HepG2 (cell line): ENCODE results near the gene ZNF749. TPM values are rescaled to one million over a fixed set of nuclear protein-coding genes. Genes with fewer than 3 reads are reported as not detected.

Experiments
- ATAC-seq: fragments of 200-7000 bp; cut with Tn5 transposase; 3 replicates; pipeline ENCODE4 v1.9.1; 2020; ENCODE audit warnings: mild to moderate bottlenecking, moderate library complexity
- BruUV-seq: library from RNA; stranded (reverse); fragments of 400-500 nt; replicated peaks from 2 replicates; lab custom pipeline; 2021; lab: Mats Ljungman, UMichigan
- CTCF ChIA-PET: fragments of 300-600 bp; formaldehyde crosslinking; extraction: SDS; loops from one replicate; lab custom pipeline; 2021; ENCODE audit warnings: low total read pairs, inconsistent platforms, low intra/inter-chr PET ratio; lab: Yijun Ruan, JAX
- POLR2A ChIA-PET: fragments of 350-600 bp; sonication (Branson Sonifier 250); formaldehyde crosslinking; loops from one replicate; lab custom pipeline; 2020; ENCODE audit warnings: antibody characterized with exemption, inconsistent platforms; lab: Yijun Ruan, JAX
- DNase-seq: peaks from one replicate; pipeline ENCODE4 v3.0.0-alpha.2; 2015; ENCODE audit warnings: low spot score
- FAIRE-seq: peaks from 3 replicates; lab custom pipeline; 2011; peaks lifted over from hg19 to GRCh38; lab: Jason Lieb, UNC
- H2AFZ ChIP-seq: one replicate; pipeline ENCODE4 v1.6.1; 2011; ENCODE audit warnings: low read length, inconsistent platforms
- H3K27ac ChIP-seq: fragments of 300-600 bp; 3 replicates; pipeline ENCODE4 v1.8.0; 2011; ENCODE audit warnings: mixed run types, mild to moderate bottlenecking, mixed read lengths, low read length, inconsistent platforms; ENCODE audit not compliant: insufficient read depth; ENCODE audit errors: extremely low read length
- H3K27me3 ChIP-seq, 2 experiments: fragments of 200-600 bp in 1 of 2; 2 replicates in 1 of 2; 3 replicates in 1 of 2; pipeline versions ENCODE4 v1.6.0 to v1.8.0; 2011; ENCODE audit warnings: low read length in 2 of 2, mild to moderate bottlenecking in 2 of 2, moderate library complexity in 2 of 2, inconsistent platforms in 1 of 2; ENCODE audit not compliant: insufficient read depth in 2 of 2, control insufficient read depth in 1 of 2
- H3K36me3 ChIP-seq, 2 experiments: fragments of 200-600 bp in 1 of 2; replicated peaks in 1 of 2; 2 replicates in 1 of 2; 3 replicates in 1 of 2; pipeline versions ENCODE4 v1.5.1 to v1.8.0; 2011; ENCODE audit warnings: low read length in 2 of 2, inconsistent platforms in 1 of 2; ENCODE audit not compliant: insufficient read depth in 2 of 2, control insufficient read depth in 1 of 2
- H3K4me1 ChIP-seq: 2 replicates; pipeline ENCODE4 v1.5.1; 2012; ENCODE audit warnings: low read length, inconsistent platforms; ENCODE audit not compliant: insufficient read depth
- H3K4me2 ChIP-seq: 2 replicates; pipeline ENCODE4 v1.6.0; 2011; ENCODE audit warnings: low read depth, low read length, inconsistent platforms
- H3K4me3 ChIP-seq, 3 experiments: fragments of 200-600 bp in 1 of 3; sonication (generic), shearing (Covaris generic) in 1 of 3; replicated peaks in 1 of 3; 2 replicates each; pipeline ENCODE4 v1.5.1; 2011 to 2016; ENCODE audit warnings: low read length in 3 of 3, inconsistent platforms in 2 of 3, low read depth in 2 of 3, mild to moderate bottlenecking in 2 of 3, control low read depth in 1 of 3, mixed read lengths in 1 of 3; ENCODE audit not compliant: insufficient read depth in 1 of 3
- H3K79me2 ChIP-seq: one replicate; pipeline ENCODE4 v1.6.1; 2011; ENCODE audit warnings: low read length, inconsistent platforms; ENCODE audit not compliant: insufficient read depth
- H3K9ac ChIP-seq: 2 replicates; pipeline ENCODE4 v1.6.0; 2011; ENCODE audit warnings: mild to moderate bottlenecking, low read depth, low read length, inconsistent platforms; ENCODE audit not compliant: insufficient read depth
- H3K9me3 ChIP-seq: 2 replicates; pipeline ENCODE4 v1.5.1; 2012; ENCODE audit warnings: mild to moderate bottlenecking, low read length
- H4K20me1 ChIP-seq: 2 replicates; pipeline ENCODE4 v1.6.0; 2011; ENCODE audit warnings: inconsistent platforms, mild to moderate bottlenecking, low read length, moderate library complexity; ENCODE audit not compliant: insufficient read depth
- BHLHE40 ChIP-seq: IDR thresholded peaks from 2 replicates; pipeline ENCODE4 v1.6.1; 2011; ENCODE audit warnings: low read length, improper control_type of control experiment
- SIX1 ChIP-seq: sonication (generic); formaldehyde crosslinking; IDR thresholded peaks from 2 replicates; pipeline ENCODE4 v1.4.0; 2020; ENCODE audit warnings: missing genetic modification reagents, borderline replicate concordance
- SMAD3 ChIP-seq: sonication (generic); formaldehyde crosslinking; IDR thresholded peaks from 2 replicates; pipeline ENCODE4 v1.4.0; 2020; ENCODE audit warnings: missing genetic modification reagents
- SP2 ChIP-seq: sonication (generic); formaldehyde crosslinking; IDR thresholded peaks from 2 replicates; pipeline ENCODE4 v1.5.1; 2020; ENCODE audit warnings: mild to moderate bottlenecking, missing genetic modification reagents
- TOPORS ChIP-seq: sonication (generic); formaldehyde crosslinking; IDR thresholded peaks from 2 replicates; pipeline ENCODE4 v1.8.0; 2023; ENCODE audit warnings: mild to moderate bottlenecking, missing genetic modification reagents
- ZNF33B ChIP-seq: sonication (generic); formaldehyde crosslinking; IDR thresholded peaks from 2 replicates; pipeline ENCODE4 v1.5.1; 2020; ENCODE audit warnings: mild to moderate bottlenecking, missing genetic modification reagents
- ZNF644 ChIP-seq: IDR thresholded peaks from 2 replicates; pipeline ENCODE4 v1.6.1; 2016; ENCODE audit warnings: low read depth
- ZZZ3 ChIP-seq: sonication (generic); formaldehyde crosslinking; IDR thresholded peaks from 2 replicates; pipeline ENCODE4 v1.4.0; 2020; ENCODE audit warnings: missing genetic modification reagents, mild to moderate bottlenecking, borderline replicate concordance
- WGBS: methylation state at CpG from one replicate; pipeline ENCODE4 v1.1.6; 2017; ENCODE audit warnings: low lambda C conversion rate; 5-methylcytosine and 5-hydroxymethylcytosine counted together
- in situ Hi-C: cut with HindIII; loops from 2 replicates; pipeline ENCODE4 v1.10.0; 2017; ENCODE audit warnings: low pct_unique_long_range_greater_than_20kb; ENCODE audit not compliant: extremely low pct_ligation_motif_present
- intact Hi-C: fragments of 100-400 bp; cut with micrococcal nuclease; formaldehyde crosslinking; loops from one replicate; pipeline ENCODE4 v1.10.0; 2022; ENCODE audit not compliant: unreplicated experiment
- polyA plus RNA-seq, 8 experiments: library from polyadenylated mRNA; depleted of rRNA in 3 of 8; stranded (reverse) in 7 of 8; unstranded in 1 of 8; fragments of >200 nt; fragmentation: Illumina TruSeq in 4 of 8; extraction: Trizol in 4 of 8; gene quantifications; 2 replicates each; pipeline versions ENCODE4 v1.2.1 to v1.2.3, GENCODE V29; 2011 to 2016; ENCODE audit warnings: low read depth in 4 of 8, missing spikeins in 1 of 8, mixed read lengths in 1 of 8; ENCODE audit not compliant: insufficient read depth in 1 of 8
- total RNA-seq, 5 experiments: library from RNA; depleted of rRNA; stranded (reverse); fragments of >200 nt; fragmentation: Illumina TruSeq; extraction: Trizol; gene quantifications; 2 replicates each; pipeline ENCODE4 v1.2.3, GENCODE V29; 2016; ENCODE audit warnings: low read depth in 1 of 5
- TF ChIP-seq, protein P1 (sequence below): sonication (generic); formaldehyde crosslinking; IDR thresholded peaks from 2 replicates; pipeline ENCODE4 v1.9.0; 2022; ENCODE audit warnings: low read depth, missing genetic modification reagents
- TF ChIP-seq, protein P2 (sequence below): sonication (generic); formaldehyde crosslinking; IDR thresholded peaks from 2 replicates; pipeline ENCODE4 v1.5.0; 2020; ENCODE audit warnings: mild to moderate bottlenecking, missing genetic modification reagents, borderline replicate concordance

ZNF749 gene
- total and polyA plus RNA-seq, 2 of the 13 experiments (the other 11 are each of a cell fraction or from before 2014, with no cell fraction given): 18.9 to 21.0 TPM

GRCh38 chr19:57395710-57396109 is 39.4 kb upstream of the ZNF749 start:
- Histone ChIP-seq H3K79me2 (peaks cover 39% of the 10 kb centered on the region), H3K27me3 (no peaks in the 10 kb centered on the region), H4K20me1 (no peaks in the 10 kb centered on the region), H3K4me3 (no peak overlapping the region), H3K27ac (no peak overlapping the region), H3K9ac (no peak overlapping the region), H3K36me3 (peaks cover 18 to 57% of the 10 kb centered on the region in 2 experiments), H3K9me3 (no peaks in the 10 kb centered on the region), H3K4me1 (peaks cover 21% of the 10 kb centered on the region), H3K4me2 (no peak overlapping the region), H2AFZ (no peak overlapping the region)
- in situ Hi-C loops: no loop called here
- ATAC-seq: no peak; the same call in 2 of the 3 replicates
- no peak for DNase-seq
- BruUV-seq: no TSS peak
- POLR2A ChIA-PET: no interaction called here
- CTCF ChIA-PET: no interaction called here
- no peak for TF ChIP-seq SMAD3 (CRISPR knock-in tag)
- no peak for TF ChIP-seq ZNF33B (CRISPR knock-in tag)
- TF ChIP-seq, protein P1, sequence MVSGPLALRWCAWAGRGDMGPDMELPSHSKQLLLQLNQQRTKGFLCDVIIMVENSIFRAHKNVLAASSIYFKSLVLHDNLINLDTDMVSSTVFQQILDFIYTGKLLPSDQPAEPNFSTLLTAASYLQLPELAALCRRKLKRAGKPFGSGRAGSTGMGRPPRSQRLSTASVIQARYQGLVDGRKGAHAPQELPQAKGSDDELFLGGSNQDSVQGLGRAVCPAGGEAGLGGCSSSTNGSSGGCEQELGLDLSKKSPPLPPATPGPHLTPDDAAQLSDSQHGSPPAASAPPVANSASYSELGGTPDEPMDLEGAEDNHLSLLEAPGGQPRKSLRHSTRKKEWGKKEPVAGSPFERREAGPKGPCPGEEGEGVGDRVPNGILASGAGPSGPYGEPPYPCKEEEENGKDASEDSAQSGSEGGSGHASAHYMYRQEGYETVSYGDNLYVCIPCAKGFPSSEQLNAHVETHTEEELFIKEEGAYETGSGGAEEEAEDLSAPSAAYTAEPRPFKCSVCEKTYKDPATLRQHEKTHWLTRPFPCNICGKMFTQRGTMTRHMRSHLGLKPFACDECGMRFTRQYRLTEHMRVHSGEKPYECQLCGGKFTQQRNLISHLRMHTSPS: no peak
- TF ChIP-seq ZZZ3 (CRISPR knock-in tag): no peak
- TF ChIP-seq SP2 (CRISPR knock-in tag): no peak
- no peak for TF ChIP-seq ZNF644
- TF ChIP-seq BHLHE40: no peak
- no peak for FAIRE-seq
- intact Hi-C loops: no loop called here
- WGBS: 94% methylated on average over 5 of the region's 5 CpGs

- no peaks in the 10 kb centered on the region for H3K9me3 ChIP-seq
- no peak overlapping the region for H2AFZ ChIP-seq
- DNase-seq (no peak), FAIRE-seq (no peak), ATAC-seq (no peak)
- no peaks in the 10 kb centered on the region for H4K20me1 ChIP-seq
- intact Hi-C loops (no loop called here), in situ Hi-C loops (no loop called here)
- 98% methylated on average over 5 of the region's 5 CpGs for WGBS
- no peak overlapping the region for H3K27ac ChIP-seq
- POLR2A ChIA-PET: no interaction called here
- no peak overlapping the region for H3K4me2 ChIP-seq
- H3K27me3 ChIP-seq: no peaks in the 10 kb centered on the region
- H3K79me2 ChIP-seq: peaks cover 13% of the 10 kb centered on the region
- H3K36me3 ChIP-seq: peaks cover 17 to 55% of the 10 kb centered on the region in 2 experiments
- no peak overlapping the region for H3K4me3 ChIP-seq
- BruUV-seq: no TSS peak
- H3K9ac ChIP-seq: no peak overlapping the region
- CTCF ChIA-PET: no interaction called here
- H3K4me1 ChIP-seq: peaks cover 7% of the 10 kb centered on the region
- TF ChIP-seq, protein P2, sequence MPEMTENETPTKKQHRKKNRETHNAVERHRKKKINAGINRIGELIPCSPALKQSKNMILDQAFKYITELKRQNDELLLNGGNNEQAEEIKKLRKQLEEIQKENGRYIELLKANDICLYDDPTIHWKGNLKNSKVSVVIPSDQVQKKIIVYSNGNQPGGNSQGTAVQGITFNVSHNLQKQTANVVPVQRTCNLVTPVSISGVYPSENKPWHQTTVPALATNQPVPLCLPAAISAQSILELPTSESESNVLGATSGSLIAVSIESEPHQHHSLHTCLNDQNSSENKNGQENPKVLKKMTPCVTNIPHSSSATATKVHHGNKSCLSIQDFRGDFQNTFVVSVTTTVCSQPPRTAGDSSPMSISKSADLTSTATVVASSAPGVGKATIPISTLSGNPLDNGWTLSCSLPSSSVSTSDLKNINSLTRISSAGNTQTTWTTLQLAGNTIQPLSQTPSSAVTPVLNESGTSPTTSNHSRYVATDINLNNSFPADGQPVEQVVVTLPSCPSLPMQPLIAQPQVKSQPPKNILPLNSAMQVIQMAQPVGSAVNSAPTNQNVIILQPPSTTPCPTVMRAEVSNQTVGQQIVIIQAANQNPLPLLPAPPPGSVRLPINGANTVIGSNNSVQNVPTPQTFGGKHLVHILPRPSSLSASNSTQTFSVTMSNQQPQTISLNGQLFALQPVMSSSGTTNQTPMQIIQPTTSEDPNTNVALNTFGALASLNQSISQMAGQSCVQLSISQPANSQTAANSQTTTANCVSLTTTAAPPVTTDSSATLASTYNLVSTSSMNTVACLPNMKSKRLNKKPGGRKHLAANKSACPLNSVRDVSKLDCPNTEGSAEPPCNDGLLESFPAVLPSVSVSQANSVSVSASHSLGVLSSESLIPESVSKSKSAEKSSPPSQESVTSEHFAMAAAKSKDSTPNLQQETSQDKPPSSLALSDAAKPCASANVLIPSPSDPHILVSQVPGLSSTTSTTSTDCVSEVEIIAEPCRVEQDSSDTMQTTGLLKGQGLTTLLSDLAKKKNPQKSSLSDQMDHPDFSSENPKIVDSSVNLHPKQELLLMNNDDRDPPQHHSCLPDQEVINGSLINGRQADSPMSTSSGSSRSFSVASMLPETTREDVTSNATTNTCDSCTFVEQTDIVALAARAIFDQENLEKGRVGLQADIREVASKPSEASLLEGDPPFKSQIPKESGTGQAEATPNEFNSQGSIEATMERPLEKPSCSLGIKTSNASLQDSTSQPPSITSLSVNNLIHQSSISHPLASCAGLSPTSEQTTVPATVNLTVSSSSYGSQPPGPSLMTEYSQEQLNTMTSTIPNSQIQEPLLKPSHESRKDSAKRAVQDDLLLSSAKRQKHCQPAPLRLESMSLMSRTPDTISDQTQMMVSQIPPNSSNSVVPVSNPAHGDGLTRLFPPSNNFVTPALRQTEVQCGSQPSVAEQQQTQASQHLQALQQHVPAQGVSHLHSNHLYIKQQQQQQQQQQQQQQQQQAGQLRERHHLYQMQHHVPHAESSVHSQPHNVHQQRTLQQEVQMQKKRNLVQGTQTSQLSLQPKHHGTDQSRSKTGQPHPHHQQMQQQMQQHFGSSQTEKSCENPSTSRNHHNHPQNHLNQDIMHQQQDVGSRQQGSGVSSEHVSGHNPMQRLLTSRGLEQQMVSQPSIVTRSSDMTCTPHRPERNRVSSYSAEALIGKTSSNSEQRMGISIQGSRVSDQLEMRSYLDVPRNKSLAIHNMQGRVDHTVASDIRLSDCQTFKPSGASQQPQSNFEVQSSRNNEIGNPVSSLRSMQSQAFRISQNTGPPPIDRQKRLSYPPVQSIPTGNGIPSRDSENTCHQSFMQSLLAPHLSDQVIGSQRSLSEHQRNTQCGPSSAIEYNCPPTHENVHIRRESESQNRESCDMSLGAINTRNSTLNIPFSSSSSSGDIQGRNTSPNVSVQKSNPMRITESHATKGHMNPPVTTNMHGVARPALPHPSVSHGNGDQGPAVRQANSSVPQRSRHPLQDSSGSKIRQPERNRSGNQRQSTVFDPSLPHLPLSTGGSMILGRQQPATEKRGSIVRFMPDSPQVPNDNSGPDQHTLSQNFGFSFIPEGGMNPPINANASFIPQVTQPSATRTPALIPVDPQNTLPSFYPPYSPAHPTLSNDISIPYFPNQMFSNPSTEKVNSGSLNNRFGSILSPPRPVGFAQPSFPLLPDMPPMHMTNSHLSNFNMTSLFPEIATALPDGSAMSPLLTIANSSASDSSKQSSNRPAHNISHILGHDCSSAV (CRISPR knock-in tag): no peak
- TF ChIP-seq SIX1 (CRISPR knock-in tag): no peak
- no peak for TF ChIP-seq TOPORS (CRISPR knock-in tag)
Measured at GRCh38 chr19:57398868-57399267, 36.3 kb upstream of the ZNF749 start.
